HTR-8/SVneo (cell line): ENCODE data around the gene ACAD11.
"Not testable (repeated sequence)": the region's sequence is repeated elsewhere in the genome, so short reads cannot be mapped to it uniquely, and the experiment has no call there.

Experiments used
- DNase-seq: peaks from one replicate; pipeline ENCODE4 v3.0.0; 2011; ENCODE audit warnings: low spot score, mixed read lengths; ENCODE audit not compliant: insufficient read length
- FAIRE-seq: peaks from 2 replicates; lab custom pipeline; 2011; peaks lifted over from hg19 to GRCh38; lab: Jason Lieb, UNC

The ACAD11 gene

DNA sequence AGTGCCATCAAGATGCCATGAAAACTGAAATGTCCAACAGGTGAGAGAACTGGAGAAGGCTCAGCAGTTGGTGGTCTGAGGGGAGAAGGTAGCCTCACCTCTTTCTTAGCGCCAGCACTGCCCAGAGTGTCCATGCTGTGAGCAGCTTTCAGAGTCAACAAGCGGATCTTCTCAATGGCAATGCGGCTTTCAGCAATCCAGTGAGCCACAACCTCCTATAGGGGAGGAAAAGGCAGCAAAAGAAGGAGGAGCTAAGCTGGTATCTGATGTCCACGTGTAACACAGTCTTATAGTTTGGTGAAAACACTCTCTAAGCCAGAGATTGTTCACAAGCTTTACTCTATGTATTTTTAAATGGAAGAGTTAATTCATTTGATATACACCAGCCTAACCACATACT, 98.6 kb downstream of the ACAD11 start:
- DNase-seq (no peak), FAIRE-seq (no peak)

DNA sequence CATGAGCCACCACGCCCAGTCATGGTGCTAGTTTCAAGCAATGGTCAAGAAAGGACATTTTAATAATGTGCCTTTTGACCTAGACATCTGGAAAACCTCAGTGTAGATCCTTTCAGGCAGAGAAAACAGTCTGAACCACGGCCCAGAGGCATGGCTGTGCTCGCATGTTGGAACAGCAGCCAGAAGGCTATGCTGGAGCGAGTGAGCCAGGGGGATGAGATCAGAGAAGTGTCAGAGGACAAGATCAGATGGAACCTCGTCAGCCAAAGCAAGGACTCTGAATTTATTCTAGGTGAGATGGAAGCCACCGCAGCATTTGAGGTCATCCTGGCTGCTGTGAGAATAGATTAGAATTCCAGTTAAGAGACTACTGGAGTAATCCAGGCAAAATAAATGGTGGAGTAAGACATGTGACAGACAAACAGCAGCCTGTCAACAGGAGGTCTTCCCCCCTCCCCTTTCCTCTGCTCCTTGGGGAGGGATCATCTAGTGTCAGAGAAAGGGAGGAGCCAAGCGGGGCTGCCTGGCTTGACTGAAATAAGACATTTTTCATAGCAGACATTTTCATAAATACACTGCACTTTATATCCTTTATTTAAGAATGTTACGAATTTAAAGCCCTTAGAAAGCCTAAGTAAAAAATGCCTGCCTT, 103.0 kb downstream of the ACAD11 start:
- DNase-seq (no peak), FAIRE-seq (no peak)

- FAIRE-seq, DNase-seq: not testable (repeated sequence)
These were observed 103.6 kb downstream of the ACAD11 start for GRCh38 chr3:132556036-132556386.

- no peak for DNase-seq
- no peak for FAIRE-seq
These were observed 104.1 kb downstream of the ACAD11 start for GRCh38 chr3:132555306-132556035.

DNA sequence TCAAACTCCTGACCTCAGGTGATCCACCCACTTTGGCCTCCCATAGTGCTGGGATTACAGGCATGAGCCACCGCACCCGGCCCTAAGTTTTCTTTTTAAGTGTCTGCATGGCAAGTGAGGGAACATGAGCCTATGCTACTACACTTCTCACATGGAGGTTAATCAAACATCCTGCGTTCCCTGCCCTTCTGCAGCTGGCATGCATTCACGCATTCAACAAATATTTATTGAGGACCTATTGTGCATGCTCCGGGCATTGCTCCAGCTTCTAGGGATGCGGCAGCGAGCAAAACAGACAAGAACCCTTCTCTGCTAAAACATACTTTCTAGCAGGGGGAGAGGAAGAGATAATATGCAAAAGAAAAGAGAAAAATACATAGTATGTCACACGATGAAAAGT, 105.2 kb downstream of the ACAD11 start:
- DNase-seq (no peak), FAIRE-seq (no peak)

GRCh38 chr3:132553826-132554225, 105.8 kb downstream of the ACAD11 start:
- DNase-seq (no peak), FAIRE-seq (no peak)

DNA sequence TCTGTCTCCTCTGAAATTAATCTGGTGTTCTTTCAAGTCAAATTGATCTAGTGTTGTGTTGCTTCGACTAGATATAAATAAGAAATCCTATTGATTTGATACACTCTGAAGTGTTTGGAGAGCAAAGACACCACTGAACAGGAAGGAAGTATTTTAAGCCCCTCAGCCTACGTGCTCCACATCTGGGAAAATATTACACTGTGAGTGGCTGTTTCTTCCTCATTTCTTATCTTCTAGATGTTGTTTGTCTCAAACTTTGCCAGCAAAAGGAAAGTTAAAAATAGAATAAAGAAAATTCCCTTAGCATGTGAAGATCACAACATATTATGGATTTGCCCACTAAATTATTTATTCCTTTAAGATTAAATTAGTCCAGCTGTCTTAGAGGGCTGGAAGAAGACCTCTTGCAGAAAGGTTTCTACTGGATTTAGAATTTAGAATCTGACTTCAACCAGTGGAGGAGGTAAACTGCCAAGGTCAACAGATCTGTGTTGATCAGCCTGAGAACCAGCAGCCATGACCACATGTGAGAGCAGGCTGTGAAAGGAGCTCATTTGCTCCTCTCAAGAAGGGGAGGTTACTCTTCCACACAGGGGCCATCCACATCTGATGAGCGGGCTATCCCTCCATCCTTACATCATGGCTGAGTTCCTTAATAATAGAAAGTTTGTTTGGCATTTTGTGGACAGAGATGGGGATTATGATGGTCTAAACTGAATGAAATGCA, 108.9 kb downstream of the ACAD11 start:
- FAIRE-seq = no peak
- no peak for DNase-seq

GRCh38 chr3:132549890-132550578, 109.6 kb downstream of the ACAD11 start:
- FAIRE-seq (no peak), DNase-seq (peak; percentile 22)

- FAIRE-seq = no peak
These were observed 110.4 kb downstream of the ACAD11 start for GRCh38 chr3:132549169-132549568.

DNA sequence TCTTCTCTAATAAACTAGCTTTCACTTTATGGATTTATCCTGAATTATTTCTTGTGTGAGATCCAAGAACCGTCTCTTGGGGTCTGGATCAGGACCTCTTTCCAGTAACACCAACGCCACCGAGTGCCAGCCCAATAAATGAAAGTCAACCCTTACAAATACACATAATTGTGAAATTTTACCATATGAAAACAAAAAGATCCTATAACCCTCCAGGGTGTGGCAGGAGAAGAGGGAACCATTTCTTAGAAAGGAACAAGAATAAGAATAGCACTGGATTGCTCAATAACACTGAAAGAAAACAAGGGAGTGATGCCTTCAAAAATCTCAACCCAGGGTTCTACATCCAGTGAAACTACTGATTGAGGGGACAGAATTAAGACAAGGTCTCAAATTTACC, 114.1 kb downstream of the ACAD11 start:
- no peak for DNase-seq
- no peak for FAIRE-seq

More at GRCh38 chr3:132549169-132549568, 110.4 kb downstream of the ACAD11 start:
- DNase-seq = no peak

DNA sequence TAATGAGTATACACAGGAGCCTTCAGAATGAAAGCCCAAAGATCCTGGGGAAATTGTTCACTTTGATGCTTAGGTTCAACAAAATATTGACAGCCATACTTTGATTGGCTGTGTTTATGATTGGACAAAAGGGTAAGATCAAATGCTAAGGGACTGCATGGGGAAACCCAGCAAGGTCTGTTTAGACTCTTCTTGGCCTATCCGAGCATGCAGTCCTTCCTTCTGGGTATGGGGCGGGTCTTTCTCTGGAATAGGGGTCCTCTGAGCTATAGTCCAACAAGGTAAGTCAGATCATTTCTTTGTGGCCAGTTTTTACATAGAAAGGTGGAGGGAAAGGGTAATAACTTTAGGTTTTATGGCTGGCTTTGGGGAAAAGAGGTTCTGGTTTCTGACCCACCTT, 115.5 kb downstream of the ACAD11 start:
- no peak for FAIRE-seq
- no peak for DNase-seq

DNA sequence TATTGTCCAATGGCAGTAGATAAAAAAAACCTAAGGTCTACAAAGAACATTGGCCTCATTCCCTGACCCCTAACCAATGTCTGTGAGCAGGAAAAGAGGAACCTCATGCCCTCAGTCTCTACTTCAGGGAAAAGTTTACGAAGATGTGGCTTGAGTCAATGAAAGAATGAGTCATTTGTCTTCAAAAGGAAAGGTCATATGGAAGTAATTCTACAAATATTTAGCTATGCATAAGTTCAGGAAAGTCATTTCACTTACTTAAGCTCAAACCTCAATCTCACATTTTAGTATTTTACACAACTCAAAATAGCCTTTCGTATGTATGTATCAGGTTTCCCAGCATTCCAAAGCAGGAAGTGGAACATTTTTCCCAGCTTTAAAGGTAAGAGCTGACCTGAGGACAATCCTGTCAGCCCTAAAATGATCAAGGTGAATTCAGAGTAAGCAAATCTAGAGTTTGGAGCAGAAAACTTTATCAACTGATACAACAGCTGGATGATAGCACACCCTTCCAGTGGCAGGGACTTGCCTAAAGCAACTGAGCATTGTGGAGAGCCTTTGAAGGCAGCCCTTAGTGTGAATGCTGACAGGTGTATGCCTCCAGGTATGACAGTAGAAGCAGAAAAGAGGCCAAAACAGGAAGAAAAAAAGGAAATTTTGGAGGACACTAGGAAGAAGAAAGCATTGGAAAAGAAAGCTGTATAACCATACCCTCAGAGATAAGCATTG, 116.4 kb downstream of the ACAD11 start:
- DNase-seq (peak; percentile 37), FAIRE-seq (no peak)

DNA sequence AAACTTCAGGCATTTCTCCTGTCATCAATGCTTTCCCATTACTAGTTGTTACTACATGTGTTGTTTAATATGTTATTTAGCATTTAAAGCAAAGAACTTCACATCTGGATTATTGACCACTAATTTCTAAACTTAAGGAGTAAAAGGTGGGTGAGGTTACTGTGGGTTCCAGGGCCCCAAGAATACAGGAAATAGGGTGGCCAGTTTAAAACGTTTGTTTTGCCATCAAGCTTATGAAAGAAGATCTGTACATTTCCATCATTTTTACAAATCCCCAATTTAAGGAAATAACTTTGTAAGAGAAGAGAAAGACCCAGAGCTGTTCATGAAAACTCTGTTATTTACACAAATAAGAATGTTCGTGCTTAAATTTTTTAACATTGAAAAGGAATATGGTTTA, 117.0 kb downstream of the ACAD11 start:
- no peak for FAIRE-seq

GRCh38 chr3:132539681-132540080, 119.9 kb downstream of the ACAD11 start:
- DNase-seq (no peak), FAIRE-seq (no peak)

More for the DNA sequence above, 117.0 kb downstream of the ACAD11 start:
- DNase-seq = no peak

DNA sequence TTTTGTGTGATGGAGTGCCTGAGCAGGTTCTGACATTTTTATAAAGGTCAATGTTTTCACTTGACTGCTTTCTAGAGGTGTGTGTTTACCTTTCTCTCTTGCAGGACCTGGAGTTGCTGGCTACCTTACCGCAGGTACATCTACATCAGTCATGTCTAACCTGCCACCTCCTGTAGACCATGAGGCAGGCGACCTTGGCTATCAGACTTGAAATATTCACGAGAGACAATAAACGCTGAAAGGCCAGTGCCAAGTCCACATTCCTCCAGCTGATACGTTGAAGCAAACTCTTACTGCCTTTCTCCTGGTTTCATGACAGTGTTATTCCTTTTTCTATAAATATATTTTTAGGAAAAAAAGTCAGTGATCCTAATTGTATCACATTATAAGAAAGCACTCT, 121.5 kb downstream of the ACAD11 start:
- no peak for DNase-seq
- FAIRE-seq = no peak

- FAIRE-seq (no peak), DNase-seq (no peak)
These were observed 122.3 kb downstream of the ACAD11 start for GRCh38 chr3:132537297-132537696.

GRCh38 chr3:132536442-132537153, 123.0 kb downstream of the ACAD11 start:
- no peak for DNase-seq
- FAIRE-seq = no peak

GRCh38 chr3:132535575-132536441, 123.8 kb downstream of the ACAD11 start:
- FAIRE-seq (peak; percentile 48), DNase-seq (peak; percentile 60)
